Heart left ventricle (tissue), 16 donors: ENCODE data around the gene EXOC1L. TPM values are rescaled to one million over a fixed set of nuclear protein-coding genes. Genes with fewer than 3 reads are reported as not detected.
A peak's percentile ranks its signal among the peaks of the same experiment; 100 is the strongest.

Experiments
- ATAC-seq, 4 donors: fragments of 200-7000 bp; cut with Tn5 transposase; one replicate each; pipeline ENCODE4 v1.9.1; 2020 to 2022; ENCODE audit warnings: moderate library complexity in 4 of 4, mild to moderate bottlenecking in 3 of 4, moderate number of reproducible peaks in 1 of 4
- DNase-seq, 5 donors: peaks; one replicate each; pipeline ENCODE4 v3.0.0-alpha.2; 2020
- H3K27ac ChIP-seq, 12 donors: fragments of 200-600 bp; sonication (generic) in 4 of 12; one replicate each; pipeline versions ENCODE4 v1.5.0 to v1.8.0; 2016 to 2022; ENCODE audit warnings: mild to moderate bottlenecking in 2 of 12
- H3K27me3 ChIP-seq, 9 donors: fragments of 200-600 bp; sonication (generic) in 2 of 9; one replicate each; pipeline versions ENCODE4 v1.5.1 to v1.8.0; 2016 to 2022; ENCODE audit warnings: mild to moderate bottlenecking in 3 of 9
- H3K36me3 ChIP-seq, 9 donors: fragments of 200-600 bp; sonication (generic) in 2 of 9; one replicate each; pipeline versions ENCODE4 v1.5.0 to v1.8.0; 2018 to 2022; ENCODE audit warnings: mild to moderate bottlenecking in 2 of 9
- H3K4me1 ChIP-seq, 12 donors: fragments of 200-600 bp; sonication (generic) in 4 of 12; one replicate each; pipeline versions ENCODE4 v1.5.0 to v1.8.0; 2016 to 2022; ENCODE audit warnings: mild to moderate bottlenecking in 3 of 12
- H3K4me3 ChIP-seq, 12 donors: fragments of 200-600 bp; sonication (generic) in 4 of 12; one replicate each; pipeline versions ENCODE4 v1.5.0 to v1.8.0; 2017 to 2022; ENCODE audit warnings: mild to moderate bottlenecking in 9 of 12, moderate library complexity in 4 of 12
- H3K9me3 ChIP-seq, 12 donors: fragments of 200-600 bp; sonication (generic) in 4 of 12; one replicate each; pipeline versions ENCODE4 v1.5.0 to v1.8.0; 2016 to 2022; ENCODE audit warnings: mild to moderate bottlenecking in 1 of 12
- POLR2A ChIP-seq, 2 donors: fragments of 450-650 bp; IDR thresholded peaks; one replicate each; pipeline ENCODE4 v1.6.1; 2017; ENCODE audit warnings: antibody characterized with exemption in 2 of 2, mild to moderate bottlenecking in 2 of 2, moderate library complexity in 2 of 2
- WGBS, 4 donors: extraction: QIAGEN DNeasy Blood & Tissue Kit in 2 of 4; methylation state at CpG; one replicate each; pipeline versions ENCODE4 v1.1.5 to v1.1.7; 2013 to 2018; 5-methylcytosine and 5-hydroxymethylcytosine counted together
- intact Hi-C, 10 donors: fragments of 100-400 bp; cut with DNase I; formaldehyde crosslinking; loops; one replicate each; pipeline versions ENCODE4 v1.11.1 to v1.14.2; 2022
- polyA plus RNA-seq, 2 donors: library from polyadenylated mRNA; stranded (reverse); fragments of 200-250 nt; gene quantifications; one replicate each; pipeline ENCODE4 v1.2.3, GENCODE V29; 2013
- total RNA-seq, 9 donors: library from RNA; depleted of rRNA in 2 of 9; stranded (reverse); fragments of >200 nt in 2 of 9; fragmentation: NEBNext Ultra II Directional in 3 of 9; extraction: Animal tissue kit (Norgen Biotek cat#: 25700) in 3 of 9; gene quantifications; one replicate each; pipeline versions ENCODE4 v1.1.0 to v1.2.4, GENCODE V29; 2016 to 2023
- TF ChIP-seq, protein P1 (sequence below), 12 donors: fragments of 200-600 bp; sonication (generic) in 4 of 12; IDR thresholded peaks; one replicate each; pipeline versions ENCODE4 v1.5.0 to v1.8.0; 2018 to 2022; ENCODE audit warnings: antibody characterized with exemption in 12 of 12, mild to moderate bottlenecking in 5 of 12
- donor health status: ischemic (EF 13 %, LVEDD 7.1; RV severe dilation, severe dysfunction).
- donor health status: healthy with polysubstance abuse.
- donor health status: DM: no; HTN: yes; CAD: no.
- donor health status: DM: no; HTN: no; CAD: no.
- donor health status: ischemic (EF 25% LVEDD 6.9; RV normal size, moderate dysfunction).
- donor health status: ischemic (EF 25% LVEDD 5.7; RV mildly dilated, moderate dysfunction).
- donor health status: healthy.
- donor health status: DM: yes; HTN: yes; CAD: no.
- donor health status: ischemic (EF 35%, LVEDD 5.7; RV mildly dilated, moderate dysfunction).
- donor health status: nonischemic (EF 11% LVEDD 7.7; RV severe dilation, severe dysfunction).
- donor health status: DM: yes; HTN: yes; CAD: no.
- donor health status: PGD.
- donor health status: ischemic (EF 29% LVEDD 5.4; RV normal size, mild dysfunction).
- donor health status: nonischemic (EF 23%, LVEDD 6.1; RV moderate dilation, normal function).

EXOC1L gene
- total and polyA plus RNA-seq, 11 donors: not detected

DNA sequence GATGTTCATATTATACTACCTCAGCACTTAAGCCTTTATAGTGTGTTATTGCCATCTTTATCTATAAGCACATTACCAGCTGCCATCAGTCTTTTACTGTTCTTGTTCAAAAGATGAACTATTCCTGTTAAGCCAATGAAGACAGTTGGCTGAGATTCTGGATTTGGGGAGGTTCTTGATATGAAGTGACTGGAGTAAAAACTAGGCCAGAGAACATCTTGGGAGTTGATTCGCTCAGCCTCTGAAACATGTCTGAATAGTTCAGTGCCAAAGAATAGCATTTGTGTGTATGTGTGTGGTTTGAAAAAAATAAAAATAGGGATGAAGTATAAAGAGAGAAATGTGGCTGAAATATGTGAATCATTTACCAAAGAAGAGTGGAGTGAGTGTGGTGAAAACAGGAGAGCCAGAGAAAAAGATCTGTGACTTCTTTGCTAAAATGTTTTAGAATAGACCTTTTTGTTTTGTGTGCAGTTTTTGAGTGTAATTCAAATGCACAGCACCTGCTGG, 49.0 kb downstream of the EXOC1L start:
- Histone ChIP-seq H3K4me3 (no peak overlapping the region), H3K4me1 (peaks cover 0 to 30% (median 15%) of the 10 kb centered on the region in 12 donors), H3K27ac (no peak overlapping the region), H3K36me3 (peaks cover 0 to 75% (median 65%) of the 10 kb centered on the region in 9 donors), H3K27me3 (no peaks in the 10 kb centered on the region), H3K9me3 (no peaks in the 10 kb centered on the region)
- TF ChIP-seq, protein P1, sequence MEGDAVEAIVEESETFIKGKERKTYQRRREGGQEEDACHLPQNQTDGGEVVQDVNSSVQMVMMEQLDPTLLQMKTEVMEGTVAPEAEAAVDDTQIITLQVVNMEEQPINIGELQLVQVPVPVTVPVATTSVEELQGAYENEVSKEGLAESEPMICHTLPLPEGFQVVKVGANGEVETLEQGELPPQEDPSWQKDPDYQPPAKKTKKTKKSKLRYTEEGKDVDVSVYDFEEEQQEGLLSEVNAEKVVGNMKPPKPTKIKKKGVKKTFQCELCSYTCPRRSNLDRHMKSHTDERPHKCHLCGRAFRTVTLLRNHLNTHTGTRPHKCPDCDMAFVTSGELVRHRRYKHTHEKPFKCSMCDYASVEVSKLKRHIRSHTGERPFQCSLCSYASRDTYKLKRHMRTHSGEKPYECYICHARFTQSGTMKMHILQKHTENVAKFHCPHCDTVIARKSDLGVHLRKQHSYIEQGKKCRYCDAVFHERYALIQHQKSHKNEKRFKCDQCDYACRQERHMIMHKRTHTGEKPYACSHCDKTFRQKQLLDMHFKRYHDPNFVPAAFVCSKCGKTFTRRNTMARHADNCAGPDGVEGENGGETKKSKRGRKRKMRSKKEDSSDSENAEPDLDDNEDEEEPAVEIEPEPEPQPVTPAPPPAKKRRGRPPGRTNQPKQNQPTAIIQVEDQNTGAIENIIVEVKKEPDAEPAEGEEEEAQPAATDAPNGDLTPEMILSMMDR (IDR thresholded peaks at IDR 0.05): no peak
- no peak for TF ChIP-seq POLR2A (IDR thresholded peaks at IDR 0.05)
- 92 to 95% (median 93%) methylated on average over 1 of the region's 1 CpG for WGBS, 4 donors
- ATAC-seq: no peak
- DNase-seq: no peak
- intact Hi-C loops: loop anchor here in 4 of 10 donors (5.0 to 10.0 kb wide), 5 partner anchors 324 to 894 kb away; partner anchors contain the start of genes CLOCK (in 2 of the 4) and SRD5A3 (in 2 of the 4)

DNA sequence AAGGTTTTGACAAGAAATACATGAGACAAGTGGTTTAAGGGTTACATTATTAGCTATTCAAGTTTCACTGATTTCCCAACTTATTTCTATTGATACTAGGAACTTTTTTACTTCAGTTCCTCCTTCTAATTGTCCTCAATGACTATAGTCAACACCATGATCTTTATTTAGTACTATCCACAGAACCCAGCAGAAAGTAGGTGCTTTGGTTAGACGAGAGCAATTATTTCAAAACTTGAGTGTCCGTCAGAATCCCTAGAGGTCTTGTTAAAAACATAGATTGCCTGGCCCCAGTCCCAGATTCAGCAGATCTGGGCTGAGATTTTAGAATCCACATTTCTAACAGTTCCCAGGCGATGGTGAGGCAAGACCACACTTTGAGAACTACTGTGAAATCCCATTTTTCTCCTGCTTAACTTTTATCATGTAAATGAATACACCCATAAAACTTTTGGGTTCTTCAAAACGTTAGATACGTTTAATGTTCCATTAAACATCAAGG, 51.8 kb downstream of the EXOC1L start:
- Histone ChIP-seq H3K36me3 (peaks cover 0 to 85% (median 72%) of the 10 kb centered on the region in 9 donors), H3K4me3 (no peak overlapping the region), H3K4me1 (peaks cover 0 to 17% (median 9%) of the 10 kb centered on the region in 12 donors), H3K9me3 (no peaks in the 10 kb centered on the region), H3K27me3 (no peaks in the 10 kb centered on the region), H3K27ac (no peak overlapping the region)
- WGBS, 4 donors: 66 to 76% (median 69%) methylated on average over 5 of the region's 5 CpGs
- ATAC-seq (no peak), DNase-seq (no peak)
- intact Hi-C loops: loop anchor here in 3 of 10 donors (2.0 to 10.0 kb wide), 3 partner anchors 71 to 527 kb away; partner anchors contain the start of gene SRD5A3 (in 1 of the 3)
- TF ChIP-seq POLR2A (IDR thresholded peaks at IDR 0.05): no peak
- TF ChIP-seq, protein P1 (IDR thresholded peaks at IDR 0.05): no peak

DNA sequence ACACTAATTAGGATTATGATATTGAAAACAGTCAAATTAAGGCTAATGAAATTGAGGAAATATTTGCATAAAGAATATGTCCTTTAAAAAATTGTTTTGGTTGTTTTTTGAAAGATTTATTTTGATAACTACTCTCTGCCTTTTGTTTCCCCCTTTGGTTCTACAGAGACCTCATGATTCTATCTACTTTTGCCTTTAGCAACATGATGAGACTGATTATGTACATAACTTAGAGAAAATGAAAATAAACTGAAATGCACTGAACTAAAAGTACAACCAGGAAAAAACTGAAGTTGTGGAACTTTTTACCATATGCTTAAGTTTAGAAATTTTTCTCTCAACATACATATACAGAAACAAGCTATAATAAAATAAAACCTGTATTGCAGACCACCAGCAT, 55.2 kb downstream of the EXOC1L start:
- no peak for ATAC-seq

DNA sequence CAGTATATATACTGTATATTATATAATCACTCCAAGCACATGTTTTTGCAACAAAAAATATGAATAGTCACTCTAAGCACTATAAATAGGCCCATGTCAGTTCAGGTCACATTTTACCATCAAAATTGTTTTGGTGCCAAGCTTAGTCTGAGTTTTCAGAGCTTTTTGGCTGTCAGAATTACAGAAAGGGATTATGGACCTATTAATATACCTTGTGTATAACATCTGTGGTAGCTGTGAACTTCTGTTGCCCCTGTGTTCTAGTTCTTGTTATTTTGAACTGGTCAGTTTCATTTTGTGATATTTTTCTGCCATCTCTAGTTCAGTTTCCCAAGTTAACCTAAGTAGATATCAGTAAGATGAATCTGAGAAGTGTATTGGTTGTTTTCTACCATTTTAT, 56.8 kb downstream of the EXOC1L start:
- H3K27me3 ChIP-seq: no peaks in the 10 kb centered on the region
- no peak overlapping the region for H3K27ac ChIP-seq
- TF ChIP-seq, protein P1 (IDR thresholded peaks at IDR 0.05): no peak
- TF ChIP-seq POLR2A (IDR thresholded peaks at IDR 0.05): no peak
- peaks cover 0 to 8% (median 0%) of the 10 kb centered on the region in 12 donors for H3K4me1 ChIP-seq
- H3K9me3 ChIP-seq: no peaks in the 10 kb centered on the region
- no peak overlapping the region for H3K4me3 ChIP-seq
- intact Hi-C loops: loop anchor here in 2 of 10 donors (10.0 kb wide), 2 partner anchors 412 to 532 kb away; partner anchors contain the start of gene SRD5A3 (in 1 of the 2)
- peak in 1 of 4 donors; percentile 28 for ATAC-seq
- peaks cover 0 to 92% (median 79%) of the 10 kb centered on the region in 9 donors for H3K36me3 ChIP-seq
- DNase-seq: no peak

More for the DNA sequence above, 55.2 kb downstream of the EXOC1L start:
- H3K4me1 ChIP-seq: peaks cover 0 to 8% (median 0%) of the 10 kb centered on the region in 12 donors
- H3K27ac ChIP-seq: no peak overlapping the region
- no peak for DNase-seq
- no peak for TF ChIP-seq POLR2A (IDR thresholded peaks at IDR 0.05)
- TF ChIP-seq, protein P1 (IDR thresholded peaks at IDR 0.05): no peak
- no peaks in the 10 kb centered on the region for H3K9me3 ChIP-seq
- peaks cover 0 to 92% (median 79%) of the 10 kb centered on the region in 9 donors for H3K36me3 ChIP-seq
- no peak overlapping the region for H3K4me3 ChIP-seq
- no peaks in the 10 kb centered on the region for H3K27me3 ChIP-seq
- intact Hi-C loops: loop anchor here in 2 of 10 donors (10.0 kb wide), 2 partner anchors 410 to 530 kb away; partner anchors contain the start of gene SRD5A3 (in 1 of the 2)
